Stimulated activated CD4-positive, alpha-beta T cell treated with anti-CD3 and anti-CD28 coated beads, Interleukin-15, amount 100 ng/mL, for 24 hours (primary cell): ENCODE data around the gene ZKSCAN2.

Experiments
- DNase-seq: peaks from one replicate; pipeline ENCODE4 v3.0.0-alpha.2; 2020

The ZKSCAN2 gene

GRCh38 chr16:25257470-25257955 lies at the start of gene ZKSCAN2:
Gene ZKSCAN2, minus strand, starts transcription at chr16:25257845. Its CDS starts 718 bp downstream, at chr16:25257127.
- DNase-seq, result peak; percentile 93

- no peak for DNase-seq
Observed at GRCh38 chr16:25299792-25300590, 42.3 kb upstream of the ZKSCAN2 start.

GRCh38 chr16:25298165-25298872 lies 40.7 kb upstream of the ZKSCAN2 start:
- no peak for DNase-seq

- DNase-seq, result no peak
Observed at GRCh38 chr16:25297151-25297787, 39.6 kb upstream of the ZKSCAN2 start.

- DNase-seq, result no peak
Observed at GRCh38 chr16:25291580-25291979, 33.9 kb upstream of the ZKSCAN2 start.

GRCh38 chr16:25289466-25289865 lies 31.8 kb upstream of the ZKSCAN2 start:
- no peak for DNase-seq

GRCh38 chr16:25279491-25279890 lies 21.8 kb upstream of the ZKSCAN2 start:
- DNase-seq, result no peak

- no peak for DNase-seq
Observed at GRCh38 chr16:25271421-25271820, 13.8 kb upstream of the ZKSCAN2 start.

- DNase-seq, result no peak
Observed at GRCh38 chr16:25270577-25270976, 12.9 kb upstream of the ZKSCAN2 start.

- DNase-seq, result no peak
Observed at GRCh38 chr16:25269879-25270278, 12.2 kb upstream of the ZKSCAN2 start.

- DNase-seq, result no peak
Observed at GRCh38 chr16:25265968-25266367, 8.3 kb upstream of the ZKSCAN2 start.

- no peak for DNase-seq
Observed at GRCh38 chr16:25264597-25264996, 7.0 kb upstream of the ZKSCAN2 start.

GRCh38 chr16:25260416-25260815 lies 2.8 kb upstream of the ZKSCAN2 start:
- no peak for DNase-seq

- peak; percentile 31 for DNase-seq
Observed at GRCh38 chr16:25258861-25259179, 1.2 kb upstream of the ZKSCAN2 start.

GRCh38 chr16:25257956-25258860 lies 563 bp upstream of the ZKSCAN2 start:
- DNase-seq, result peak; percentile 89

- peak; percentile 31 for DNase-seq
Observed at GRCh38 chr16:25256695-25257469, 763 bp downstream of the ZKSCAN2 start.

- DNase-seq, result no peak
Observed at GRCh38 chr16:25253322-25253721, 4.3 kb downstream of the ZKSCAN2 start.

- no peak for DNase-seq
Observed at GRCh38 chr16:25250467-25250866, 7.2 kb downstream of the ZKSCAN2 start.

- DNase-seq, result no peak
Observed at GRCh38 chr16:25235991-25236390, 21.7 kb downstream of the ZKSCAN2 start.

- no peak for DNase-seq
Observed at GRCh38 chr16:25228372-25228771, 29.3 kb downstream of the ZKSCAN2 start.

- no peak for DNase-seq
Observed at GRCh38 chr16:25224731-25225319, 32.8 kb downstream of the ZKSCAN2 start.
